ENCODE data around the gene DNAJC21. TPM values are rescaled to one million over a fixed set of nuclear protein-coding genes. Genes with fewer than 3 reads are reported as not detected.
"Not testable (repeated sequence)": the region's sequence is repeated elsewhere in the genome, so short reads cannot be mapped to it uniquely, and the experiment has no call there.

Gene DNAJC21
- total RNA-seq, 2 donors from 2014 or later: 49.3 to 59.0 TPM

GRCh38 chr5:34916518-34916917, 12.8 kb upstream of the DNAJC21 start:
- DNase-seq (ENCODE audit: low spot score): no peak
- intact Hi-C loops (cut with DNase I): no loop called here

GRCh38 chr5:34918025-34918424, 11.3 kb upstream of the DNAJC21 start:
- intact Hi-C loops (cut with DNase I): no loop called here

GRCh38 chr5:34919077-34919476, 10.3 kb upstream of the DNAJC21 start:
- no peak for DNase-seq (ENCODE audit: low spot score)
- intact Hi-C loops (cut with DNase I): no loop called here

More at GRCh38 chr5:34918025-34918424, 11.3 kb upstream of the DNAJC21 start:
- DNase-seq (ENCODE audit: low spot score): no peak

- intact Hi-C loops (cut with DNase I); DNase-seq (ENCODE audit: low spot score): not testable (repeated sequence)
Observed at GRCh38 chr5:34923256-34923655, 6.1 kb upstream of the DNAJC21 start.

GRCh38 chr5:34923694-34924461, 5.5 kb upstream of the DNAJC21 start:
- intact Hi-C loops (cut with DNase I): no loop called here
- no peak for DNase-seq (ENCODE audit: low spot score)

- intact Hi-C loops (cut with DNase I): no loop called here
- no peak for DNase-seq (ENCODE audit: low spot score)
Observed at GRCh38 chr5:34924462-34924765, 4.9 kb upstream of the DNAJC21 start.

- intact Hi-C loops (cut with DNase I): no loop called here
- DNase-seq (ENCODE audit: low spot score): no peak
Observed at GRCh38 chr5:34926318-34926888, 3.0 kb upstream of the DNAJC21 start.

GRCh38 chr5:34927785-34928184, 1.6 kb upstream of the DNAJC21 start:
- DNase-seq (ENCODE audit: low spot score): no peak
- intact Hi-C loops (cut with DNase I): no loop called here

GRCh38 chr5:34928267-34928666, 1.1 kb upstream of the DNAJC21 start:
- intact Hi-C loops (cut with DNase I): no loop called here
- no peak for DNase-seq (ENCODE audit: low spot score)

GRCh38 chr5:34929720-34930461, 532 bp downstream of the DNAJC21 start:
- peak; percentile 96 for DNase-seq (ENCODE audit: low spot score)
- intact Hi-C loops (cut with DNase I): no loop called here

GRCh38 chr5:34930462-34930844, 1.1 kb downstream of the DNAJC21 start:
- intact Hi-C loops (cut with DNase I): no loop called here
- no peak for DNase-seq (ENCODE audit: low spot score)

GRCh38 chr5:34930870-34931269, 1.5 kb downstream of the DNAJC21 start:
- intact Hi-C loops (cut with DNase I): no loop called here
- no peak for DNase-seq (ENCODE audit: low spot score)

GRCh38 chr5:34932947-34933346, 3.6 kb downstream of the DNAJC21 start:
- intact Hi-C loops (cut with DNase I): no loop called here
- no peak for DNase-seq (ENCODE audit: low spot score)

- intact Hi-C loops (cut with DNase I): loop anchor here in 1 of 2 donors (5.0 kb wide), 1 partner anchor 855 kb away; no protein-coding TSS in a partner anchor
- no peak for DNase-seq (ENCODE audit: low spot score)
Observed at GRCh38 chr5:34941936-34942335, 12.6 kb downstream of the DNAJC21 start.

GRCh38 chr5:34944044-34944443, 14.7 kb downstream of the DNAJC21 start:
- DNase-seq (ENCODE audit: low spot score): no peak
- intact Hi-C loops (cut with DNase I): loop anchor here in 1 of 2 donors (5.0 kb wide), 1 partner anchor 853 kb away; no protein-coding TSS in a partner anchor

GRCh38 chr5:34944460-34945047, 15.2 kb downstream of the DNAJC21 start:
- DNase-seq (ENCODE audit: low spot score): no peak
- intact Hi-C loops (cut with DNase I): loop anchor here in 1 of 2 donors (5.0 kb wide), 1 partner anchor 853 kb away; no protein-coding TSS in a partner anchor

- intact Hi-C loops (cut with DNase I): no loop called here
- DNase-seq (ENCODE audit: low spot score): no peak
Observed at GRCh38 chr5:34957321-34957720, 28.0 kb downstream of the DNAJC21 start.

GRCh38 chr5:34957857-34958690, 28.7 kb downstream of the DNAJC21 start:
- intact Hi-C loops (cut with DNase I): no loop called here
- no peak for DNase-seq (ENCODE audit: low spot score)

GRCh38 chr5:34959323-34959722, 30.0 kb downstream of the DNAJC21 start:
- intact Hi-C loops (cut with DNase I): no loop called here
- DNase-seq (ENCODE audit: low spot score): no peak

All from posterior vena cava (tissue), 2 donors.